GM12865 (cell line): ENCODE results near the gene TMEM256.

Source experiments
- DNase-seq: peaks from one replicate; pipeline ENCODE4 v3.0.0; 2010; ENCODE audit warnings: low read depth
- H3K4me3 ChIP-seq: 2 replicates; pipeline ENCODE4 v1.5.1; 2011; ENCODE audit warnings: mild to moderate bottlenecking, low read depth, low read length, control low read depth
- CTCF ChIP-seq: IDR thresholded peaks from 2 replicates; pipeline ENCODE4 v1.5.1; 2011; ENCODE audit warnings: low read length, control low read depth, low read depth, inconsistent platforms; ENCODE audit not compliant: insufficient read depth; ENCODE audit errors: missing control alignments

TMEM256 gene

GRCh38 chr17:7357381-7357780, 46.5 kb downstream of the TMEM256 start:
- H3K4me3 ChIP-seq = no peak overlapping the region
- no peak for DNase-seq
- no peak for TF ChIP-seq CTCF

- H3K4me3 ChIP-seq = no peak overlapping the region
- no peak for DNase-seq
- TF ChIP-seq CTCF = no peak
Observed at GRCh38 chr17:7356756-7357155, 47.1 kb downstream of the TMEM256 start.

- peak; percentile 99 for TF ChIP-seq CTCF
- H3K4me3 ChIP-seq = no peak overlapping the region
- DNase-seq = peak; percentile 91
Observed at GRCh38 chr17:7356072-7356549, 47.8 kb downstream of the TMEM256 start.

- no peak for TF ChIP-seq CTCF
- no peak overlapping the region for H3K4me3 ChIP-seq
- no peak for DNase-seq
Observed at GRCh38 chr17:7355573-7355972, 48.3 kb downstream of the TMEM256 start.

GRCh38 chr17:7355053-7355452, 48.8 kb downstream of the TMEM256 start, which contains the start of gene TMEM95:
Gene TMEM95 (plus strand): TSS chr17:7355156. CDS start chr17:7355205, 49 bp downstream.
- no peak for TF ChIP-seq CTCF
- no peak for DNase-seq
- H3K4me3 ChIP-seq = no peak within 1 kb of the TSS

GRCh38 chr17:7354262-7354843, 49.5 kb downstream of the TMEM256 start:
- DNase-seq = peak; percentile 64
- no peak overlapping the region for H3K4me3 ChIP-seq
- TF ChIP-seq CTCF = no peak
